AG08396 (cell line): Measurements from ENCODE around the gene FCHO2.
"Not testable (repeated sequence)": the region's sequence is repeated elsewhere in the genome, so short reads cannot be mapped to it uniquely, and the experiment has no call there.

Experiments used
- DNase-seq: peaks from one replicate; pipeline ENCODE4 v3.0.0; 2012; ENCODE audit warnings: low spot score, mixed read lengths

The FCHO2 gene

DNA sequence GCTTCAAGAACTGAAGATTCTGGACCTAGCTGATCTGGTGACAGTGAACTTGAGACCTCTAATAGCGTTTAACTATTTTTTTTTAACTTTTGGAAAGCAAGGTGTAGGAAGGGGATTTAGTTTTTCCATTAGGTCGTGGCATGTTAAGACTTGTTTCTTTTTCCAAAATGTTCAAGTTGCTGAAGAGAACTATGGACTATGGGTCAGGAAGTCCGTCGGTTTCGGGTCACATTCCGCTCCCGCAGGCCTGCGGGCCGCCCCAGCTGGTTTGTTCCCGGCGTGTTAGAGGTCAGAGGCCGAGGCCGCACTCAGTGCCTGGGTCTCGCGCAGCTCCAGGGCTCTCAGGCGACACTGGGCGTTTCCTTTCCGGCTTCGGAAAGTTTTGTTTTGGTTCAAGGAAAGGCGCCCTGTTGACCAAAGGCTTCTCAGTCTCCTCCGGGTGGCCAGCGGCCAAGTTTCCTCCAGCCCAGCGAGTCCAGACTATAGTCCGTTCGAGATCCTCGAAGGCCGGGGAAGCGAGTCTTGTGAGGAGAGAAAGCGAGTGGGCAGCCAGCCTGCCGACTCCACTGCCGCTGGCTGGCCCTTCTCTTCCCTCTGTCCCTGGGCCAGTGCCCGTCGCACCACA lies 586 bp upstream of the FCHO2 start:
- no peak for DNase-seq

DNA sequence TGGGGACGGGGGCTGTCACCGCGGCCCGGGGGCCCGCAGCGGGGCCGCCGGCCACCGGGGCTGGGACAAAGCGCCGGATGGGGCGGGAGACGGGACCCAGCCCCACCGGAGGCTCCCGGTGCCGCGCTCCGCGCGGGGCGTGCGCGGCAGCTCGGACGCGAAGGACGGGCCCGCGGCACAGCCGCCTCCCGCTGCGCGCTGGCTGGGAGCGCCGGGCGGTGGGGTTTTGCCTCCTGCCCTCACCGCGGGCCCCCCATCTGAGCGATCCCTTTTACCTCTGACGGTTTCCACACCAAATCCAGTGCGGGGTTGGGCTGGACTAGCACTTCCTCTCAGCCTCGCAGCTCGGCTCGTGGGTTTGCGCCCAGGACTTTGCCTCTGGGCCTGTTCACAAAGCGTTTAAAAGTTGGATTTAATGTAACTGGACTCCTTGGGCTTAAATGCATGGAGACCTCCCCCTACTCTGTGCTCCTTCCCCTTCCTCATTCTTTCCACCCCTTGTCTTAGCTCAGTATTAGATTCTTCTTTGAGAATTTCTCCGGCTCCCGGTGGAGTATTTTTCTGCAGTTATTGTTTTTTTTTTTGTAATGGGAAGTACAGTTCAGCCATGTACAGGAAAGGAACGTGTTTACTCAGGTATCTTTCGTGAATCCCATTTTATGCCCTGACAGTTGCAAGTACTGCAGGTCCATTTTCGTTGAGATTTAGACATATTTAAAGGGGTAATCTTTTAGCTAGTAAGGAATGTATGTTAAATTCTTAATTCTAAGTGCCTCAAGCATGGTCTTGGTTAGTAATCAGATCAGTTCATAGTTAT lies 691 bp downstream of the FCHO2 start:
- peak; percentile 66 for DNase-seq

DNA sequence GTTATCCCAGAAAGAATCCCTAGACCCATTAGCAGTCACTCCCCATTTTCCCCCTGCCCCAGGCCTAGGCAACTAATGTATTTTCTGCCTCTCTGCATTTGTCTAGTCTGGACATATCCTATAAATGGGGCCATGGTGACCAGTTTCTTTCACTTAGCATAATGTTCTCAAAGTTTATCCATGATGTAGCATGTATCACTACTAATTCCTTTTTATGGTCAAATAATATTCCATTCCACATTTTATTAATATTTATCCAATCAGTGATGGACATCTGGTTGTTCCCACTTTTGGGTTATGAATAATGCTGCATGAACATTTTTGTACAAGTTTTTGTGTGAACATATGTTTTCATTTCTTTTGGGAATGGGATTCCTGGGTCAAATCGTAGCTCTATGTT lies 1.5 kb downstream of the FCHO2 start:
- DNase-seq, result no peak

DNA sequence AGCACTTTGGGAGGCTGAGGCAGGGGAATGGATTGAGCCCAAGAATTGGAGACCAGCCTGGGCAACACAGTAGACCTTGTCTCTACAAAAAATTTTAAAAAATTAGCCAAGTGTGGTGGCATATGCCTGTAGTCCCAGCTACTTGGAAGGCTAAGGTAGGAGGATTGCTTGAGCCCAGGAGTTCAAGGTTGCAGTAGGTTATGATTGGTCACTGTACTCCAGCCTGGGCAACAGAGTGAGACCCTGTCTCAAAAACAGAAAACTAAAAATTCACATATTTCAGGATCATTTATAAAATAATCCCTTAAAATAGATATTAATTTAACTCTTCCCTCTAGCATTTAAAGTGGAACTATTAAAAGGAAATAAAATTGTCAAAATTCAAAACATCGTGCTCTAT lies 3.4 kb downstream of the FCHO2 start:
- no peak for DNase-seq

DNA sequence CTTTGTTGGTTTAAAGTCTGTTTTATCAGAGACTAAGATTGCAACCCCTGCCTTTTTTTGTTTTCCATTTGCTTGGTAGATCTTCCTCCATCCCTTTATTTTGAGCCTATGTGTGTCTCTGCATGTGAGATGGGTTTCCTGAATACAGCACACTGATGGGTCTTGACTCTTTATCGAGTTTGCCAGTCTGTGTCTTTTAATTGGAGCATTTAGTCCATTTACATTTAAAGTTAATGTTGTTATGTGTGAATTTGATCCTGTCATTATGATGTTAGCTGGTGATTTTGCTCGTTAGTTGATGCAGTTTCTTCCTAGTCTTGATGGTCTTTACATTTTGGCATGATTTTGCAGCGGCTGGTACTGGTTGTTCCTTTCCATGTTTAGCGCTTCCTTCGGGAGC lies 18.6 kb downstream of the FCHO2 start:
- not testable (repeated sequence) for DNase-seq

DNA sequence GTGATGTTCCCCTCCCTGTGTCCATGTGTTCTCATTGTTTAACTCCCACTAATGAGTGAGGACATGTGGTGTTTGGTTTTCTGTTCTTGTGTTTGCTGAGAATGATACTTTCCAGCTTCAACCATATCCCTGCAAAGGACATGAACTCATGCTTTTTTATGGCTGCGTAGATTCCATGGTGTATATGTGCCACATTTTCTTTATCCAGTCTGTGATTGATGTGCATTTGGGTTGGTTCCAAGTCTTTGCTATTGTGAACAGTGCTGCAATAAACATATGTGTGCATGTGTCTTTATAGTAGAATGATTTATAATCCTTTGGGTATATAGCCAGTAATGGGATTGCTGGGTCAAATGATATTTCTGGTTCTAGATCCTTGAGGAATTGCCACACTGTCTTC lies 21.0 kb downstream of the FCHO2 start:
- not testable (repeated sequence) for DNase-seq

DNA sequence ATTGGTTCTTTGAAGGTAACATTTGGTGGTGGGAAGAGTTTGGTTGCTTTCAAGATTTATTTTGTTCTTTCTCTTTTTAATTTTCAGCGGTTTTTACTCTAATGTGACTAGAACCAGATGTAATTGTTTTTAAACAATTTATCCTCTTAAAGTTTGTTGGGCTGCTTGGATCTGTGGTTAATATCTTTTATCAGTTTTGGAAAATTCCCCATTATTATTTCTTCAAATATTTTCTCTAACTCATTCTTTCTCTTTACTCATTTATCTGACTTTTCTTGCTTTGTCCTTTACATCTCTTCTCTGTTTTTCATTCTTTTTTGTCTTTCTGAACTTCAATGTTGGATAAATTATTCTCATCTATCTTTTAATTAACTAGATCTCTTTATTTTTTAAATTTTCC lies 29.9 kb downstream of the FCHO2 start:
- no peak for DNase-seq

DNA sequence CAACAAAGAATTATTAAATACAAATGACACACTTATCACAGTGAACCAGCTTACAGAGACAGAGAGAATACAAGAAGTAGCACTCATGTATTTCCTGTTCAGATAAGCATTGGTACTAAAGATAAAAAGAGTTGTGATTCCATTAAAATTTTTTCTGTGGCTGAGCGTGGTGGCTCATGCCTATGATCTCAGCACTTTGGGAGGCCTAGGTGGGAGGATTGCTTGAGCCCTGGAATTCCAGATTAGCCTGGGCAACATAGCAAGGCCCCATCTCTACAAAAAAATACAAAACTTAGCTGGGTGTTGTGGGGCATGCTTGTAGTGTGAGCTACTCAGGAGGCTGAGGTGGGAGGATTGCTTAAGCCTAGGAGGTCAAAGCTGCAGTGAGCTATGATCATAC lies 32.9 kb downstream of the FCHO2 start:
- DNase-seq, result no peak

DNA sequence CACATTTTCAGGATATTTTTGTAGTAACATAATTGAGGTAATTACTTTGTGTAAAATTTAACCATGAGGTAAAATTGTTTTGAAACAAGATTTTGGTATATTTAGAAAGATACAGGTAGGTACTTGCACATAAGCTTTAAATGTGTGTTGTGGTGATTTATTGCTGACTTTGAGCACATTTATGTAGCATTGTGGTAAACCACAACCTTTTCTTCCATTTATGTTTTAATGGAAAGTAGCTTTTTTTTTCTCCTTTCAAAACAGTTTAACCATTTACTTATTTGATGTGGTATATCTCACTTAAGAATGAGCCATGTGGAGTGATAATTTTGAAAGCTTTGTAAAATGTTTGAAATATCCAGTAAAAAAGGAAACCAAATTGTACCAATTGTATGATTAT lies 35.6 kb downstream of the FCHO2 start:
- DNase-seq, result no peak

DNA sequence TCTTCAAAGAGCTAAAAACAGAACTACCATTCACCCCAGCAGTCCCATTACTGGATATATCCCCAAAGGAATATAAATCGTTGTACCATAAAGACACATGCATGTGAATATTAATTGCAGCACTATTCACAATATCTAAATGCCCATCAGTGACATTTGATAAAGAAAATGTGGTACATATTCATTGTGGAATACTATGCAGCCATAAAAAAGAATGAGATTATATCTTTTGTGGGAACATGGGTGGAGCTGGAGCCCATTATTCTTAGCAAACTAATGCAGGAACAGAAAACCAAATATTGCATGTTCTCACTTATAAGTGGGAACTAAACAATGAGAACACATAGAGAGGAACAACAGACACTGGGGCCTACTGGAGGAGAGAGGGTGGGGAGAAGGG lies 38.7 kb downstream of the FCHO2 start:
- no peak for DNase-seq

DNA sequence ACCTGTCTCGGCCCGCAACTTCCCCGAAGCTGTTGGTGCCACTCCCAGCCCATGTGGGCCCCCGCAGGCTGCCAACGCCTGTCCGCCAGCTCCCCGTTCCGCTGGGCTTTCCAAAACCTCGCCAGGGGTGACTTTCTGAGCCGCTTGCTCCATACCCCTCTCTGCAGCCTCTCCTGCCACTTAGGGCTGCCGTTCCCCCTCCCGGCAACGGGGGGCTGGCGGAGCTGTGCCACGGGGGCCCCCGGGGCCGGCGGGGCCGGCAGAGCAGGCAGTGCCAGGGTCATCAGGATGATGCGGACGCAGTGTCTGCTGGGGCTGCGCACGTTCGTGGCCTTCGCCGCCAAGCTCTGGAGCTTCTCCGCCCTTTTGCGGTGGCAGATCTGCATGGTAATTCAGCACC lies 40.8 kb downstream of the FCHO2 start:
- no peak for DNase-seq

DNA sequence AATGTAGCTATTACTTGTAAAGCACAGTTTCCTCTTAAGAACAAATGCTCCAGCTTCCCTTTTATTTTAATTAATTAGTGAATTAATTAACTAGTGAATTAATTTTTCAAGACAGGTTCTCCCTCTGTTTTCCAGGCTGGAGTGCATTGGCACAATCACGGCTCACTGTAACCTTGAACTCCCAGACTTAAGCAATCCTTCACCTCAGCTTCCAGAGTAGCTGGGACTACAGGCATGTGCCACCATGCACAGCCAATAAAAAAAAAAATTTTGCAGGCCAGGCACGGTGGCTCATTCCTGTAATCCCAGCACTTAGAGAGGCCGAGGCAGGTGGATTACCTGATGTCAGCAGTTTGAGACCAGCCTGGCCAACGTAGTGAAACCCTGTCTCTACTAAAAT lies 44.1 kb downstream of the FCHO2 start:
- no peak for DNase-seq

DNA sequence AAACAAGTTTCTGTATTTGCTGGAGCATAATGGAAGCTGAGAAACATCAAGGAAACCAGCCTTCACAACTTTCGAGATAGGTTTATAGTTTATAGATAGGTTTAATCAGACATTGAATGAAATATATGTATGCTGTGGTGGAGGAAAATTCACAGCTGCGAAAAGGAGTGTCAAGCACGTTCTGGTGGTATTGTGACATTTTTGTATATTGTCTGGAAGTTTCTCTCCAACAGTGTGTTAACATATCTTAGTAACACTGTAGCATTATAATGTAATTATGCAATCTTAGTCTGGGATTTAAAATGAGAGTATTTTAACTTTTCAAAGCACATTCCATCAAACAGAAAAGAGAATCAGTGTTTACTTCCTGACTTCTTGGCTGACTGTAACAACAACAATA lies 50.0 kb downstream of the FCHO2 start:
- no peak for DNase-seq

DNA sequence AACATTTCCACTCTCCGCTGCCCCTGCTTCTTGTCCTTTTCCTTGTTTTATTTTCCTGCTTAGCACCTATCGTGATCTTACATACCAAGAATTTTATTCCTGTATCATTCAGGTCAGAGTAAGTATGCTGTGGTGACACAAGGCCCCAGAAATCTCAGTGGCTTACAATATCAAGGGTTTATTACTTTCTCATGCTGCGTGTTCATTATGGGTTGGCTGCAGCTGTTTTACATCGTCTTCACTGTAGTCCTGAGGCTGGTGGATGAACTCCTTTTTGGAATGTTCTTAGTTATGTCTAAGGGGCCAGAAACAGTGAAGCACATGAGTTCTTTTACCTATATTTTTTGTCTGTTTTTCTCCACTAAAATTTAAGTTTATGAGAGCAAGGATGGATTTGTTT lies 51.2 kb downstream of the FCHO2 start:
- no peak for DNase-seq

DNA sequence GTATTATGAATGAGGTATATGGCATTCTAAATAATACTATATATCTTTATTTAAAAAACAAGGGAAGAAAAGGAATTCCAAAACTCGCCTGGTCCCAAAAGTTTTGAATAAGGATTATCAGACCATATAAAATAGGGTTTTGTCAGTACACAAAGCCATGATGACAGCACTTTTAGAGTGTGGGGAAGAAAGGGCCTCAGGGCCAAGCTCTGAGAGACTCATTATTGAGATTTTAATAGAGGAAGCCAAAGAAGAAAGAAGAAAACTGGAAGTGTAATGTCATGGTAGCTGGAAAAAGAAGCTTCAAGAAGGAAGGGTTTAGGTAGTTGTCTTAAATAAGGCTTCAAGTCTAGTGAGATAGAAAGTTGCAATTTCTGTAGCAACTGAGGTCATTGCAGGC lies 53.0 kb downstream of the FCHO2 start:
- DNase-seq, result no peak

DNA sequence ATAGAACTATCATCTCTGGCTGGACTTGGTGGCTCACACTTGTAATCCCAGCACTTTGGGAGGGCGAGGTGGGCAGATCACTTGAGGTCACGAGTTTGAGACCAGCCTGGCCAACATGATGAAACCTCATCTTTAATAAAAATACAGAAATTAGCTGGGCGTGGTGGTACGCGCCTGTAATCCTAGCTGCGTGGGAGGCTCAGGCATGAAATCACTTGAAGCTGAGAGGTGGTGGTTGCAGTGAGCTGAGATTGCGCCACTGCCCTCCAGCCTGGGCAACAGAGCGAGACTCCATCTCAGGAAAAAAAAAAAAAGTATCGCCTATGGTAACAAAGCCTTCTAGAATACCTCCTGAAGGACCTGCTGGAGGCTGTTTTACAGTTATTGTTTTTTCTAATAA lies 55.8 kb downstream of the FCHO2 start:
- DNase-seq, result not testable (repeated sequence)

DNA sequence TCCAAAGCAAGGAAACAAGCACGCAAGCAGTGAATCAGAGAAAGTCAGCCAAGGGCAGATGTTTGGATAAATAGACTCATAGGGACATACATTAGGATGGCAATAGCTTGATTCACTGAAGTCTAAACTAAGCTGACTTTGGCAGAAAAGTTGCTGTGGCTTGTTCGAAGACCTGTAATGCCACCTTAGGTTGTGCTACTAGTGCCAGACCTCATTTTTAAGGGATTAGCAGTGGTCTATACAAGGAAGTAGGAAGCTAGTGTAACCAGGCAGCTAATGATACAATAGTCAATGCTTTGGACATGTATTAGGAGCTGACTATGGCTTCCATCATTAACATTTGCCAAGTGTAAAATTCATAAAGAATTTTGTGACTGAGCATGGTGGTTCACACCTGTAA lies 63.1 kb downstream of the FCHO2 start:
- no peak for DNase-seq

DNA sequence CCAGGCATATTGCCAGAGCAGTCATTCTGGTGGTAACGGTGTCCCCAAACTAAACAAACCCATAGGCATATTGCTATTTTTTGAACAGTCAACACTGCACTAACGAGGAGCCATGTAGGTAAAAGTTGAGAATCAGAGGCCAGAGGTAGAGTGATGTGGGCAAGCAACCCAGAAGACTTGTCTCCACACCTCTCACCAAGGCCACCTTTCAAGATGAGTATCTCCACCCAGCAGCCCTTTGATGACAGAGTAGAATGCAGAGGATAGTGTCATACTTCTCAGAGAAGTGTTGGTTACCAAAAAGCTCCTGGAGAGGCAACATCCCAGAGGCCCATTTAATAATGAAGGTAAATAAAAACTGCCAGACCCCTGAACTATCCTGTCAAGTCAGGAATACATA lies 63.9 kb downstream of the FCHO2 start:
- DNase-seq, result no peak

DNA sequence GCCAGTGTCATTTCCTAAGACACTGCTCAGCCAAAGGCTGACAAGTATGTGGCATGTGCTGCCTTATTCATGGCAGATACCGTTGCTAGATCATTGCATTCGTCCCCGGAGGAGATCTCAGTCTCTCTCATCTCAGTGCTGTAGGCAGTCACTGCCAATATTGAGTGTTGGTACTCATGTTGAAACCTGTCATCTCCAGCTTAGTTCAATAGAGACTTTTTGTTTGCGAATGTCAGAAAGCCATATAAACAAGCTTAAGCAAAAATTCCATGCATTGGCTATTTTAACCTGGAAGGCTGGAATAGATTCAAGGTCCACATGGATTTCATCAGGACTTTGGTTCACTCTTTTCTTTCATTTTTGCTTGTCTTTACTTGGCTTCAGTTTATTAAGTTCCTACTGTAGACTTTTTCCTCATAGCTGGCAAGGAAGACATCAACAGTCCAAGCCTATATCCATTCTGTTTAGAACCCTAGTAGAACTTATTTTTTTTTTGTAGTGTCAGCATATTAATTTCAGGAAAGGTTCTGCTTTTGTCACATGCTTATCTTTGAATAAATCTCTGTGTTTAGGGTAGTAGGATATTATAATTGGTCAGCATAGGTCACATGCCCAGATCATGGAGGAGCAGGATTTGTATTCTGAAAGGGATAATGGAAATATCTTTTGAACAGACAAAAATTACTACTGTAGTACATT lies 66.8 kb downstream of the FCHO2 start:
- DNase-seq, result peak; percentile 5

DNA sequence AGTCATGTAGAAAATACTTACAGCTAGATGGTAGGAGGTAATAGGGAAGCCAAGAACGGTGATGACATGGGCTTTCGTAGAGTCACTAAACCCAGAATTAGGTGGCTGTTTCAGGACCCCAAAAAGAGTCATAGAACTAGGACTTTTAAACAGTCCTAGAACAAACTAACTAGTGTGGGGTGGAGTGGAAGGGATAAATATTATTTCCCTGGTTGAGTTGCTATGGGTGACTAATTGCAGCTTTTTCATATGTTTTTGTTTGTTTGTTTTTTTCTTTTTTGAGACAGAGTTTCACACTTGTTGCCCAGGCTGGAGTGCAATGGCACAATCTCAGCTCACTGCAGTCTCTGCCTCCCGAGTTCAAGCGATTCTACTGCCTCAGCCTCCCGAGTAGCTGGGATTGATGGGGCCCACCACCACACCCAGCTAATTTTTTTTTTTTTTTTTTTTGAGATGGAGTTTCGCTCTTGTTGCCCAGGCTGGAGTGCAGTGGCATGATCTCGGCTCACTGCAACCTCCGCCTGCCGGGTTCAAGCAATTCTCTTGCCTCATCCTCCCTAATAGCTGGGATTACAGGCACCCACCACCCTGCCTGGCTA lies 69.2 kb downstream of the FCHO2 start:
- not testable (repeated sequence) for DNase-seq

DNA sequence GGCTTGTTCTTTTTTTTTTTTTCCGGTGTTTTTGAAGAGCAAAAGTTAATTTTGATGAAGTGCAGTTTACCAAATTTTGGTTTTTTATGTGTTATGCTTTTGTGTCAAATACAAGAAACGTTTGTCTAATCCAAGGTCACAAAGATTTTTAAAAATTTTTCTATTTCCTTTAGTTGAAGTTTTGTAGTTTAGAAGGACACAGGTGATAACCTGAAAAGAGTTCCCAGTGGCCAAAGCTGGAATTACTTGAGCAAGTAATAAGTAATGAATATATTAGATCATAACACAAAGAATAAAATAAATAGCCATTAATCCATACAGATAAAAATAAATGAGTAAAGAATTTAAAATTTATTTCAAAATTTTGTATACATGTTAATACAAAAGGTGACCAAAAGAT lies 71.5 kb downstream of the FCHO2 start:
- no peak for DNase-seq

DNA sequence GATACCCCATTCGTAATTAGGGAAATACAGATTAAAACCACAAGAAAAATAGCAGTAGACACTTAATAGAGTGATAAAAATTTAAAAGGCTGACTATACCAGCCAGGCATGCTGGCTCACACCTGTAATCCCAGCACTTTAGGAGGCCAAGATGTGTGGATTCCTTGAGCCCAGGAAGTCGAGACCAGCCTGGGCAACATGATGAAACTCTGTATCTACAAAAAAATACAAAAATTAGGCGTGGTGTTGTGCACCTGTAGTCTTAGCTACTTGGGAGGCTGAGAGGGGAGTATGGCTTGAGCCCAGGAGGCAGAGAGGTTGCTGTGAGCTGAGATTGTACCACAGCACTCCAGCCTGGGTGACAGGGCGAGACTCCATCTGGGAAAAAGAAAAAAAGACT lies 72.0 kb downstream of the FCHO2 start:
- DNase-seq, result no peak
